ENCODE data around the gene MARCHF4. TPM values are rescaled to one million over a fixed set of nuclear protein-coding genes. Genes with fewer than 3 reads are reported as not detected.

MARCHF4 gene
- total and polyA plus RNA-seq, 2 donors (not counting 3 experiments of a cell fraction or from before 2014, with no cell fraction given): 11.7 to 21.5 TPM

DNA sequence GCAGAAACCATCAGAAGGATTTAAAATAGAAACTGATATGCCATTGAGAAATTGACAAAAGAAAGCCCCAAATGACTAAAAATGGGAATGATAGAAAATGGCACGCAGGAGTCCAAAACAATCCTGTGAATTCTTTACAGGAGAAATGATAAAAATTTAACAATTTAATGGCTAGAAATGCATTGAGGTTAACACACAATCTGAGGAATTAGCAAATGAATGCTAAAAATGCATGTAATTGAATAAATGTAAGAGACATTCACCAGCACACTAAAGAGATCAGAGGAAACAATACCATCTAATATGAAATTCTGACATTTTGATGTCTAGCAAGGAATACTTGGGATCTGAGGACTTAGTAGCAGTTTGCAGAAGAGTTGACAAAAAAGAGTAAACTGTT, 37.0 kb downstream of the MARCHF4 start:
- BruUV-seq (replicated peaks): no TSS peak
- FAIRE-seq (no peak), DNase-seq (ENCODE audit: low read depth, low spot score) (no peak)
- no peak overlapping the region for H3K4me3 ChIP-seq (replicated peaks in 1 of 3; ENCODE audit: insufficient read depth in 1 of 3, low read depth in 1 of 3, low read length in 3 of 3)
- no peak overlapping the region for H3K9ac ChIP-seq (replicated peaks; ENCODE audit: extremely low read depth, insufficient read depth, low read length)
- dilution Hi-C loops (cut with MboI; ENCODE audit: extremely low pct_ligation_motif_present, low sequenced_read_pairs) (no loop called here), intact Hi-C loops (cut with micrococcal nuclease) (no loop called here)
- H3K4me1 ChIP-seq (ENCODE audit: control insufficient read depth, extremely low read depth, insufficient read depth, low read length): peaks cover 8% of the 10 kb centered on the region
- H3K9me1 ChIP-seq (replicated peaks; ENCODE audit: control insufficient read depth, extremely low read depth, insufficient read depth, low read length): no peaks in the 10 kb centered on the region
- ChIA-PET CTCF (no interaction called here), POLR2A (no interaction called here)
- no peaks in the 10 kb centered on the region for H3K9me3 ChIP-seq (replicated peaks; ENCODE audit: control insufficient read depth, insufficient read depth, low read length)
- H2AFZ ChIP-seq (ENCODE audit: low read depth, low read length): no peak overlapping the region
- no peaks in the 10 kb centered on the region for H3K36me3 ChIP-seq (ENCODE audit: control insufficient read depth in 2 of 2, extremely low read depth in 1 of 2, insufficient read depth in 2 of 2, low read length in 2 of 2)
- H4K20me1 ChIP-seq (replicated peaks; ENCODE audit: control insufficient read depth, extremely low read depth, insufficient read depth, low read length): no peaks in the 10 kb centered on the region
- peaks cover 2% of the 10 kb centered on the region for H3K79me2 ChIP-seq (ENCODE audit: control insufficient read depth, insufficient read depth, low read length)
- no peak overlapping the region for H3K4me2 ChIP-seq (ENCODE audit: insufficient read depth, low read length)
- H3K27ac ChIP-seq (ENCODE audit: insufficient read depth, low read depth, low read length): no peak overlapping the region
- H3K27me3 ChIP-seq (ENCODE audit: control insufficient read depth in 2 of 2, insufficient read depth in 2 of 2, low read length in 2 of 2): no peaks in the 10 kb centered on the region
- TF ChIP-seq EZH2 (IDR thresholded peaks at IDR 0.05; ENCODE audit: borderline replicate concordance, low read depth, low read length, severe bottlenecking) (no peak), POLR2A (IDR thresholded peaks at IDR 0.05; ENCODE audit: low read depth, low read length) (no peak), MYC (IDR thresholded peaks at IDR 0.05; ENCODE audit: low read depth, low read length) (no peak), FOS (IDR thresholded peaks at IDR 0.05; ENCODE audit: borderline replicate concordance, insufficient read depth, low read length) (no peak), GATA2 (IDR thresholded peaks at IDR 0.05; ENCODE audit: insufficient read depth, insufficient read length, low read depth, low read length) (no peak), JUN (IDR thresholded peaks at IDR 0.05; ENCODE audit: borderline replicate concordance, insufficient read depth, insufficient read length, low read depth) (no peak)

DNA sequence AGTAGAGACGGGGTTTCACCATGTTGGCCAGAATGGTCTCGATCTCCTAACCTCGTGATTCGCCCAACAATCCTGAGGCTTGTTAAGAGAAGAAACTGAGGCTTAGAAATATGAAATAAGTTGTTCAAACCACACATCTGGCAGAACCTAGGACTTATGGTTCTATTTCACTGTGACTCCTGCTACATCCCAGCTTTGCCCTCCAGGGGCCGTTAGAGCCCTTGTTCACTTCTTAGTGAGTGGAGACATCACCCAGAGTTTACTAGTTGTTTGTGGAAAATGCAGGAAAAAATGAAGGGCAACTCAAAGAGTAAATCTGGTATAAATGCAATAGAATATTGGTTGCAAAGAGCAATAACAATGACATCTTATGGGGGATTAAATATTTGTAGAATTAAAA, 43.9 kb downstream of the MARCHF4 start:
- POLR2A ChIA-PET: no interaction called here
- Histone ChIP-seq H4K20me1 (replicated peaks; ENCODE audit: control insufficient read depth, extremely low read depth, insufficient read depth, low read length) (no peaks in the 10 kb centered on the region), H3K4me3 (replicated peaks in 1 of 3; ENCODE audit: insufficient read depth in 1 of 3, low read depth in 1 of 3, low read length in 3 of 3) (no peak overlapping the region), H3K36me3 (ENCODE audit: control insufficient read depth in 2 of 2, extremely low read depth in 1 of 2, insufficient read depth in 2 of 2, low read length in 2 of 2) (no peaks in the 10 kb centered on the region), H3K9me1 (replicated peaks; ENCODE audit: control insufficient read depth, extremely low read depth, insufficient read depth, low read length) (no peaks in the 10 kb centered on the region), H3K9me3 (replicated peaks; ENCODE audit: control insufficient read depth, insufficient read depth, low read length) (no peaks in the 10 kb centered on the region), H3K9ac (replicated peaks; ENCODE audit: extremely low read depth, insufficient read depth, low read length) (no peak overlapping the region), H2AFZ (ENCODE audit: low read depth, low read length) (no peak overlapping the region), H3K4me2 (ENCODE audit: insufficient read depth, low read length) (no peak overlapping the region), H3K27me3 (ENCODE audit: control insufficient read depth in 2 of 2, insufficient read depth in 2 of 2, low read length in 2 of 2) (no peaks in the 10 kb centered on the region), H3K27ac (ENCODE audit: insufficient read depth, low read depth, low read length) (no peak overlapping the region), H3K79me2 (ENCODE audit: control insufficient read depth, insufficient read depth, low read length) (peaks cover 8% of the 10 kb centered on the region), H3K4me1 (ENCODE audit: control insufficient read depth, extremely low read depth, insufficient read depth, low read length) (no peaks in the 10 kb centered on the region)
- FAIRE-seq (no peak), DNase-seq (ENCODE audit: low read depth, low spot score) (peak; percentile 20)
- dilution Hi-C loops (cut with MboI; ENCODE audit: extremely low pct_ligation_motif_present, low sequenced_read_pairs): no loop called here
- TF ChIP-seq, protein P1, sequence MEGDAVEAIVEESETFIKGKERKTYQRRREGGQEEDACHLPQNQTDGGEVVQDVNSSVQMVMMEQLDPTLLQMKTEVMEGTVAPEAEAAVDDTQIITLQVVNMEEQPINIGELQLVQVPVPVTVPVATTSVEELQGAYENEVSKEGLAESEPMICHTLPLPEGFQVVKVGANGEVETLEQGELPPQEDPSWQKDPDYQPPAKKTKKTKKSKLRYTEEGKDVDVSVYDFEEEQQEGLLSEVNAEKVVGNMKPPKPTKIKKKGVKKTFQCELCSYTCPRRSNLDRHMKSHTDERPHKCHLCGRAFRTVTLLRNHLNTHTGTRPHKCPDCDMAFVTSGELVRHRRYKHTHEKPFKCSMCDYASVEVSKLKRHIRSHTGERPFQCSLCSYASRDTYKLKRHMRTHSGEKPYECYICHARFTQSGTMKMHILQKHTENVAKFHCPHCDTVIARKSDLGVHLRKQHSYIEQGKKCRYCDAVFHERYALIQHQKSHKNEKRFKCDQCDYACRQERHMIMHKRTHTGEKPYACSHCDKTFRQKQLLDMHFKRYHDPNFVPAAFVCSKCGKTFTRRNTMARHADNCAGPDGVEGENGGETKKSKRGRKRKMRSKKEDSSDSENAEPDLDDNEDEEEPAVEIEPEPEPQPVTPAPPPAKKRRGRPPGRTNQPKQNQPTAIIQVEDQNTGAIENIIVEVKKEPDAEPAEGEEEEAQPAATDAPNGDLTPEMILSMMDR (IDR thresholded peaks at IDR 0.05; ENCODE audit: extremely low read depth in 1 of 2, insufficient read depth in 1 of 2, low read depth in 1 of 2, low read length in 2 of 2): peak in 1 of 2 donors; percentile 9
- TF ChIP-seq GATA2 (IDR thresholded peaks at IDR 0.05; ENCODE audit: insufficient read depth, insufficient read length, low read depth, low read length): no peak
- no peak for TF ChIP-seq MYC (IDR thresholded peaks at IDR 0.05; ENCODE audit: low read depth, low read length)
- TF ChIP-seq, protein P2, sequence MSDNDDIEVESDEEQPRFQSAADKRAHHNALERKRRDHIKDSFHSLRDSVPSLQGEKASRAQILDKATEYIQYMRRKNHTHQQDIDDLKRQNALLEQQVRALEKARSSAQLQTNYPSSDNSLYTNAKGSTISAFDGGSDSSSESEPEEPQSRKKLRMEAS (IDR thresholded peaks at IDR 0.05; ENCODE audit: insufficient read depth, insufficient read length): no peak
- no peak for TF ChIP-seq JUN (IDR thresholded peaks at IDR 0.05; ENCODE audit: borderline replicate concordance, insufficient read depth, insufficient read length, low read depth)
- no peak for TF ChIP-seq FOS (IDR thresholded peaks at IDR 0.05; ENCODE audit: borderline replicate concordance, insufficient read depth, low read length)
- no peak for TF ChIP-seq EZH2 (IDR thresholded peaks at IDR 0.05; ENCODE audit: borderline replicate concordance, low read depth, low read length, severe bottlenecking)
- TF ChIP-seq POLR2A (IDR thresholded peaks at IDR 0.05; ENCODE audit: low read depth, low read length): no peak
- no peak for TF ChIP-seq POLR2AphosphoS5 (IDR thresholded peaks at IDR 0.05; ENCODE audit: insufficient read depth, low read depth, low read length)
- intact Hi-C loops (cut with micrococcal nuclease): loop anchor here (1.0 kb wide), 1 partner anchor 76 kb away; no protein-coding TSS in a partner anchor
- CTCF ChIA-PET: interaction anchor here (0.6 to 3.5 kb wide), 19 partner anchors 10 to 337 kb away, joined by 3 to 50 read pairs (median 3); partner anchors contain the start of gene SMARCAL1
- BruUV-seq (replicated peaks): no TSS peak

Measured in endothelial cell of umbilical vein (primary cell).